Urinary bladder (tissue), 4 donors: ENCODE results near the gene ITGA2. TPM values are rescaled to one million over a fixed set of nuclear protein-coding genes. Genes with fewer than 3 reads are reported as not detected.

ENCODE experiments used
- DNase-seq: peaks from one replicate; pipeline ENCODE4 v3.0.0-alpha.2; 2015; ENCODE audit errors: extremely low spot score
- H3K27ac ChIP-seq: one replicate; pipeline ENCODE4 v1.5.1; 2013; ENCODE audit warnings: low read depth, mild to moderate bottlenecking, moderate library complexity
- H3K36me3 ChIP-seq: one replicate; pipeline ENCODE4 v1.6.1; 2013; ENCODE audit warnings: mild to moderate bottlenecking, moderate library complexity; ENCODE audit not compliant: insufficient read depth
- H3K4me1 ChIP-seq: one replicate; pipeline ENCODE4 v1.6.1; 2013; ENCODE audit warnings: mild to moderate bottlenecking, moderate library complexity; ENCODE audit not compliant: insufficient read depth
- H3K4me3 ChIP-seq: one replicate; pipeline ENCODE4 v1.5.1; 2013; ENCODE audit warnings: low read depth, low read length
- WGBS: extraction: QIAGEN DNeasy Blood & Tissue Kit; methylation state at CpG from one replicate; pipeline ENCODE4 v1.1.7; 2013; 5-methylcytosine and 5-hydroxymethylcytosine counted together
- polyA plus RNA-seq: library from polyadenylated mRNA; stranded (reverse); fragments of 200-250 nt; gene quantifications from one replicate; pipeline ENCODE4 v1.2.3, GENCODE V29; 2013
- total RNA-seq: library from RNA; depleted of rRNA; stranded (reverse); fragments of >200 nt; gene quantifications from one replicate; pipeline ENCODE4 v1.2.3, GENCODE V29; 2014
- donor health status: healthy with polysubstance abuse.
- donor health status: healthy.

The ITGA2 gene
- total RNA-seq (21.1 TPM), polyA plus RNA-seq (3.4 TPM)

DNA sequence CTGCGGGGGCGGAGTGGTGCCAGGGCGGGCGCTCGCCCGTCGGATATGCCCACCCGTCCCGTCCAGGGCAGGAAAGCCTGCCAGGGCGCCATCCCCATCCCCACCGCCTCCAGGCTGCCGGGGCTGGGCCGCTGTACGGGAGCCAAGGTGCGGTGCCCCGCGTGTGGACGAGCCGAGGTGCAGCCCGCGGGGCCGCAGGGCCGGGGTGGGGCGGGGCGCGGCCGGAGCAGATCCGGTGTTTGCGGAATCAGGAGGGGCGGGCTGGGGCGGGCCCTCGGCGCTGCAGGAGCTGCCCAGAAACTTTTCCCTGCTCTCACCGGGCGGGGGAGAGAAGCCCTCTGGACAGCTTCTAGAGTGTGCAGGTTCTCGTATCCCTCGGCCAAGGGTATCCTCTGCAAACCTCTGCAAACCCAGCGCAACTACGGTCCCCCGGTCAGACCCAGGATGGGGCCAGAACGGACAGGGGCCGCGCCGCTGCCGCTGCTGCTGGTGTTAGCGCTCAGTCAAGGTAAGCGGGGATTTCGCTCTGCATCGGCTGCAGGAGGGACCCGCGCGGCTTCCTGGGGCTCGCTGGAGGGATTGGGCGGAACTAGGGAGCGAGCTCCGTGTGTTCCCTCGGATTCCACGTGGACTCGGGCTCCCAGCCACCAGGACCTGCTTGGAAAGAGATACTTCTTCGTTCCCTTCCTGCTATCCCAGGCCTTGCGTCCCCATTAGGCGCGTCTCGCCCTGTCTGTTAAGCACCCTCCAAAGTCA is at the start of gene ITGA2:
Gene ITGA2, plus strand, starts transcription at position 328 of the 756 bp plus-strand sequence. Its CDS starts 117 bp downstream, at position 445.
- DNase-seq = no peak
- WGBS = under 1% methylated on average over 64 of the region's 64 CpGs
- Histone ChIP-seq H3K4me1 (no peaks in the 10 kb centered on the region), H3K36me3 (no peaks in the 10 kb centered on the region), H3K4me3 (peak within 1 kb of the TSS; percentile 64), H3K27ac (peak within 1 kb of the TSS; percentile 27)

DNA sequence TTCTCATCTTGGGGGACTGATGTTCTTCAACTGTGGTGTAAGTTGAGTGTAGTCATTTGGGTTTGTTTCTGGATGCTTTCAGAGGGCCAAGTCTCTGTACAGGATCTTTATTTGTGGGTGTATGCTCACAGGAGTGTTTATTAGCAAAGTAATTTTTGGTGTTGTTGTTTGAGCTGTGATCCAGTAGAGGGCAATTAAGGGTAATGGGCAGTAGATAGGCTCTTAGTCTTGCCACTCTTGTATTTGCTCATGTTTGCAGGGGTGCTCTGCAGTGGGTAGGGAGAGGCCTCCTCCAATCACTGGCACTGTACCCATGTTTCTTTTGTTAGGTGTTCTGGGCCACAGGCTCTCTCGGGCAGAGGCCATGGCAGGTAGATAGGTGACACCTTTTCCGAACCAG is 45.9 kb upstream of the ITGA2 start:
- no peaks in the 10 kb centered on the region for H3K4me1 ChIP-seq

DNA sequence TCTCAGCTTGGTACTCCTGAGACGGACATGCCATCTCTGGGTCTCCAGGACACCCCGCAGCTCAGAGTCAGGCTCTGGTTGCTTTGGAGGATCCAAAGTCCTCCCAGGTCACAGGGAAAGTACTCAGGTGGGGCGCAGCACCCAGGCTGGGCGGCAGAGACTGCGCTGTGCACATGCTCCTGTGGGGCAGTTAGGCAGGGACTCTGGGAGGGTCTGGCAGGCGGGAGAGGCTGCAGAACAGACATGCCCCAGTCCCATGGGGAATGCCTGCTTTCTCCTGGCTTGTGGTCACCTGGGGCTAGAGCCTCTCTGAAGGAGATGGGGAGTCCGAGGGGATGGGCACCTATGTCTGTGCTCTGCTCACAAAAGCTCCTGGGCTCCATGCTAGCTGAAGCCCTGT is 45.3 kb upstream of the ITGA2 start:
- Histone ChIP-seq H3K4me1 (no peaks in the 10 kb centered on the region), H3K36me3 (no peaks in the 10 kb centered on the region), H3K4me3 (no peak overlapping the region), H3K27ac (no peak overlapping the region)
- DNase-seq = no peak
- WGBS = 98% methylated on average over 7 of the region's 7 CpGs

More for the DNA sequence above, 45.9 kb upstream of the ITGA2 start:
- H3K36me3 ChIP-seq = no peaks in the 10 kb centered on the region
- no peak overlapping the region for H3K27ac ChIP-seq
- WGBS = 95% methylated on average over 2 of the region's 2 CpGs
- no peak for DNase-seq
- H3K4me3 ChIP-seq = no peak overlapping the region

GRCh38 chr5:52945040-52945439 is 44.1 kb upstream of the ITGA2 start:
- no peak for DNase-seq
- no peak overlapping the region for H3K27ac ChIP-seq
- WGBS = 25% methylated on average over 4 of the region's 4 CpGs
- H3K36me3 ChIP-seq = no peaks in the 10 kb centered on the region
- H3K4me1 ChIP-seq = no peaks in the 10 kb centered on the region
- H3K4me3 ChIP-seq = no peak overlapping the region

DNA sequence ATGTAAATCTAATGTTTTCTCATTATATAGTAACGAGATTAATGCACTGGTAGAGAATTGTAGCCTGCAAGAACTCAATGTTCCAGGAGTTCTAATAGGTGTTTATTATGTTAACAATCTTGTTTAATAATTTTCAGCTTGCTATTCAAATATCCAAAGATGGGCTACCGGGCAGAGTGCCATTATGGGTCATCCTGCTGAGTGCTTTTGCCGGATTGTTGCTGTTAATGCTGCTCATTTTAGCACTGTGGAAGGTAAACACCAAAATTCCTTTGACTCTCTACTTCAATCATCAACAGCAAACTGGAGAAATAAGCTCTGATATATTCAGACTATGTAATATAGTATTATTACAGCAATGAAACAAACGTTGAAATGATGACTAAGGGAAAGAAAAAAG is 41.9 kb upstream of the ITGA2 start:
- WGBS = 39% methylated on average over 4 of the region's 4 CpGs
- no peak for DNase-seq
- Histone ChIP-seq H3K4me3 (no peak overlapping the region), H3K27ac (no peak overlapping the region), H3K4me1 (no peaks in the 10 kb centered on the region), H3K36me3 (no peaks in the 10 kb centered on the region)

DNA sequence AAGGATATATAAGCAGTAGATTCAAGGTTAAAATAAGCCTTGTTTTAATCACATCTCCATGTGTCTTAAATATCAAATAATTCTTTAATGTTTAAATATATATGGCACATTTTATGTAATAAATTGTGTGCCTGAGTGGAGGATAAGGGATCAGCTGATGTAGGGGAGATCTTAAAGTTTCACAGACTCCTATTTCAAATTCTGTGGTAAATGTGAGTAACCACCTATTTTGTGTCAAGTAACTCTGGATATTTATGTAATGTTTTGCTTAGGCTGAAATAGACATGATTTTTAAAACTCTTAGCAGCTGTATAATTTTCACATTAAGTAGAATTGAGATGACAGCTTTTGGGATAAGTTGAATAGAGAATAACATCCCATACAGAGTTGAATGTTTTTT is 41.3 kb upstream of the ITGA2 start:
- no peak overlapping the region for H3K4me3 ChIP-seq
- no peak overlapping the region for H3K27ac ChIP-seq
- H3K4me1 ChIP-seq = no peaks in the 10 kb centered on the region
- H3K36me3 ChIP-seq = no peaks in the 10 kb centered on the region
- DNase-seq = no peak

- Histone ChIP-seq H3K4me1 (no peaks in the 10 kb centered on the region), H3K27ac (no peak overlapping the region), H3K4me3 (no peak overlapping the region), H3K36me3 (no peaks in the 10 kb centered on the region)
- 52% methylated on average over 1 of the region's 1 CpG for WGBS
- peak; percentile 51 for DNase-seq
These were observed 40.6 kb upstream of the ITGA2 start for GRCh38 chr5:52948418-52949076.

DNA sequence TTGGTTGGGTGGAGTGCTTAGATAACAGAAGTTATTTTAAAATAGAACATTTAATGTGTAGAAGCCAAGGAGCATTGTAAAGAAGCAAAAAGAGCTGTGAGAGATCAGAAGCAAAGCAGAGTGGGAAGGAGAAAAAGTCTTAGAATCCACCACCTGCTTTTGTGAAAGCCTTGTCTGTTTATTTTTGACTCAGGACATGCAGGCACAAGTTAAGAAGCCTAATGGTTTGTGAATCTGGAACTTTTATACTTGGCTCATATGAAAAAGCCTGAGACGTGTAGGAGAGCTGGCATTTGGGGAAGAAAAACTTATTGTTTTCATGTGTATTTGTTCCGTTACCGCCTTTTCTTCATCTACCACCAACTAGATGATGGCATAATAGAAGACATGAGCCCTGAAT is 38.5 kb upstream of the ITGA2 start:
- peak; percentile 25 for DNase-seq
- H3K4me3 ChIP-seq = no peak overlapping the region
- no peak overlapping the region for H3K27ac ChIP-seq
- WGBS = 74% methylated on average over 3 of the region's 3 CpGs
- H3K4me1 ChIP-seq = no peaks in the 10 kb centered on the region
- no peaks in the 10 kb centered on the region for H3K36me3 ChIP-seq

GRCh38 chr5:52952483-52952882 is 36.7 kb upstream of the ITGA2 start:
- Histone ChIP-seq H3K27ac (no peak overlapping the region), H3K36me3 (no peaks in the 10 kb centered on the region), H3K4me1 (no peaks in the 10 kb centered on the region), H3K4me3 (no peak overlapping the region)
- DNase-seq = no peak
- WGBS = 94% methylated on average over 1 of the region's 1 CpG

DNA sequence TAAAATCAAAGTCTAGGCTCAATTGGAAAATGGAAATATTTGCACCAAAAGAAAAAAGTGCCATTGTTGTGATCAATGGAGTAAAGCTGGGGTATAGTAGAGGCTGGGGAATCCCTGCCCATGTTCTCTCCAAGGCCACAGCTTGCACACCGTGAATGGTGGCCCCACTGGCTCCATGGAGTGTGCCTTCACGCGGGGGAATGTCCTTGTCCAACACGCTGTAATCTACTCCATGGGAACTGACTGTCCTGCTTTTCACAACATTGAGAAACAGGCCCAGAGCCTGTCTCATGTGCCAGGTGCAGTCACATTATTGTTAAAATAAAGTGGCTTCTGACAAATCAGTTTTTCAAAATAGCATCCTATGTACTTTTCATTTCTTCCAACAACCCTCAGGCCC is 33.1 kb upstream of the ITGA2 start:
- no peak overlapping the region for H3K4me3 ChIP-seq
- H3K27ac ChIP-seq = no peak overlapping the region
- 94% methylated on average over 4 of the region's 4 CpGs for WGBS
- H3K36me3 ChIP-seq = no peaks in the 10 kb centered on the region
- no peak for DNase-seq
- no peaks in the 10 kb centered on the region for H3K4me1 ChIP-seq

DNA sequence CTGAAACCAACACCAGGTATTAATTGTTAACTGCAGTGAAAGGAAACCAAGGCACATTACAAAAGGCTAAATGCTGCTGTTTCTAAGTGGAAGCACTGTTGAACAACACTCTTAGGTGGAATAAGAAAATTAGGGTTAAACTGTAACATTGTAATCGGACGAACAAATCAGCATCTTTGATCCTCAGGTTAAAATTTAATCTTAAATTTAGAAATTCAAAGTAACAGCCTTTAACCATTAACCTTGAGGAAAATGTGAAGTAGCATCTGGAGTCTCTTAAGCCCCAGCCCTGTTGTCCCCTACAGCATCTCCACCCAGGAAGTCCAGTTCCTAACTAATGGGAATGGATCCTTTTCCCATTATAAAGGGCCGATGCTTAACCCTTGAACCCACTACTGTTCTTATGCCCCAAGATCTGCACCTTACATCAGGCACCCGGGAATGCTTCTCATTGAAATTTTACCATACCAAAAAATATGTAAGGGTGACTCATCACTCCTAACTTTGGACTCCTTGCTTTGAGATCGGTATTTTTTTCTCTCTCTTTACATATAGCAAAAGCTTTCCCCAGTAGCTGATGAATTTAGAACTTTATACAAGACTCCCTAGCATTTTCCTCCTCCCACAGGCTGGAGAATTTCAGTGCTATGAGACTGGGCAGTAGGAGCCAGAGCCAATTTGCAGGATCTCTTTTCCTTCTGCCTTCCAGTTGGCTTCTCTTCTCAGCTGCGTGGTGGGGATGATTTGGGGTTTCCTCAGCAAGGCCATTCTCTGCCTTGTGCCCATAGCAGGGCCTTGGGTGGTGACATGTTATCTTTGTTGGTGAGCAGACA is 32.0 kb upstream of the ITGA2 start:
- Histone ChIP-seq H3K36me3 (no peaks in the 10 kb centered on the region), H3K27ac (no peak overlapping the region), H3K4me3 (no peak overlapping the region), H3K4me1 (no peaks in the 10 kb centered on the region)
- WGBS = 85% methylated on average over 6 of the region's 6 CpGs
- DNase-seq = no peak

DNA sequence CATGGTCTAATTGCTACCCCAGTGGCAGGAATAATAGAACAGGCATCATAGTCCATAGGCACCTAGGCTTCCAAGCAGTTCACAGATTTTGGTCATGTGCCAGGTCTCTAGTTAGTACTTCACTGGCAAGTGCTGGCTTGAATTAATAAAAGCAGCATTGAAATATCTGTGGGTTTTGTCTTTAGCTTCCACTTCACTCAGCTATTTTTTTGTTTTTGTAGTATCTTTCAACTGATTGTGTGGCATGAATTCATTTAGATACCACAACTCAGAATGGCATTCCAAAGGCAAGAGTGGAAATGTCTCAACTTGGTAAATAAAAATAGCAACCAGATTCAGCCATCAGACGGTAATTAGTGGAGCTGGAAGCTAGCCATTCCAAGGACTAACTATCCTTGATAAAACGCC is 27.9 kb upstream of the ITGA2 start:
- Histone ChIP-seq H3K4me1 (no peaks in the 10 kb centered on the region), H3K27ac (no peak overlapping the region), H3K36me3 (no peaks in the 10 kb centered on the region), H3K4me3 (no peak overlapping the region)
- DNase-seq = no peak
- WGBS = 43% methylated on average over 2 of the region's 2 CpGs

GRCh38 chr5:52963636-52964035 is 25.5 kb upstream of the ITGA2 start:
- no peak overlapping the region for H3K27ac ChIP-seq
- 95% methylated on average over 1 of the region's 1 CpG for WGBS
- no peak for DNase-seq
- H3K36me3 ChIP-seq = no peaks in the 10 kb centered on the region
- H3K4me3 ChIP-seq = no peak overlapping the region
- H3K4me1 ChIP-seq = no peaks in the 10 kb centered on the region

DNA sequence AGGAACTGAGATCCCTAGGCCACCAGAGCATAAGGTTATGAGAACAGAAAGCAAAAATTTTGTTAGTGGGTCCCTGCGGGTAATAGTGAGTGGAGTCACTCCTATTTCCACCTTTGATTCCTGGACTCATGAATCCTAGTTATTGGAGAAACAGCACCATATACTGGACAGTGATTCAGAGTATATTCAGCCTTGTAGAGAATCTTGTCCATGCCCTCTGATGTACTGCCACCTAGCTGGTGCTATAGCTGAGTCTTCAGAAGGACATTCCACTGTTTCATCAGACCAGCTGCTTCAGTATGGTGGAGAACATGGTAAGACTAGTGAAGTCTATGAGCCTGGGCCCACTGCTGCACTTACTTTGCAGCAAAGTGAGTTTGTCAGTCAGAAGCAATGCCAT is 25.0 kb upstream of the ITGA2 start:
- Histone ChIP-seq H3K4me1 (no peaks in the 10 kb centered on the region), H3K36me3 (no peaks in the 10 kb centered on the region), H3K27ac (no peak overlapping the region), H3K4me3 (no peak overlapping the region)
- no peak for DNase-seq
- 93% methylated on average over 1 of the region's 1 CpG for WGBS
